GM19193 (cell line): ENCODE results near the gene SMIM21.

Experiments
- POLR2A ChIP-seq: IDR thresholded peaks from 4 replicates; pipeline ENCODE4 v1.6.1; 2011; ENCODE audit not compliant: insufficient read depth, insufficient read length; ENCODE audit errors: extremely low read depth

Gene SMIM21

GRCh38 chr18:75441896-75442295, 14.4 kb upstream of the SMIM21 start:
- no peak for TF ChIP-seq POLR2A

DNA sequence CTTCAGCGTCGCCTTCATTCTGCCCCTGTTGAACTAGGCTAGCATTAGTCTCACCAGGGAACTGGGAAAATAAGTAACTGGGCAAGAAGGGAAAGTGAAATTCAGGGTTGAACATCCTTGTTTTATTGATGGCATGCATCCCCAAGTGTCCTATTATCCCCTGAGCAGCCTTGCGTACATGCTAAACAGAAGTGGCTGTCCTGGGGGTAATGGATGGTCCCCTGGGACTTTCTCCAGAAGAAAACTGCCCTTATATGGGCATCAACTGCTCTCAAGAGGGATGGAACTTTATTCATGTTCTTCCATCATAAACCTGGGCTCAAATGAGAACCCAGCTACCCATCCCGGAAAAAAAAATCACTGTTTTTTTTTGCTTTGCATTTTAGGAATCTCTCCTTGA, 11.8 kb upstream of the SMIM21 start:
- no peak for TF ChIP-seq POLR2A

GRCh38 chr18:75438891-75439290, 11.4 kb upstream of the SMIM21 start:
- TF ChIP-seq POLR2A: no peak

DNA sequence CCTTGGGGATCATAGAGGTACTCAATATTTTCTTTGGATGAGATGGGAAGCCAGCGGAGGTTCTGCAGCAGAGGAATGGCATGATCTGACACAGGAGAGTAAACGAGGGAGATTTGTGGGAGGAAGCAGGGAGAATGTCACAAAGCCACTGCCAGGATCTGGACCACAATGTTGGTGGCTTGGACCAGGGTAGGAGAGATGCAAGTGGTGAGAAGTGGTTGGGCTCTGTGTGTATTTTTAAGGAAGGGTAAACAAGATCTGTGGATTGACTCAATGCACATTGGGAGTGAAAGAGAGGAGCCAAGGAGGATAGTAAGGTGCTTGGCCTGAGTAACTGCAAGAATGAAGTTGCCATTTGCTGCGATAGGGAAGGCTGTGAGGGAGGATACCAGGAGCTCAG, 10.5 kb upstream of the SMIM21 start:
- no peak for TF ChIP-seq POLR2A

- TF ChIP-seq POLR2A: no peak
Measured at GRCh38 chr18:75433098-75433497, 5.6 kb upstream of the SMIM21 start.

GRCh38 chr18:75429975-75430374, 2.5 kb upstream of the SMIM21 start:
- no peak for TF ChIP-seq POLR2A

DNA sequence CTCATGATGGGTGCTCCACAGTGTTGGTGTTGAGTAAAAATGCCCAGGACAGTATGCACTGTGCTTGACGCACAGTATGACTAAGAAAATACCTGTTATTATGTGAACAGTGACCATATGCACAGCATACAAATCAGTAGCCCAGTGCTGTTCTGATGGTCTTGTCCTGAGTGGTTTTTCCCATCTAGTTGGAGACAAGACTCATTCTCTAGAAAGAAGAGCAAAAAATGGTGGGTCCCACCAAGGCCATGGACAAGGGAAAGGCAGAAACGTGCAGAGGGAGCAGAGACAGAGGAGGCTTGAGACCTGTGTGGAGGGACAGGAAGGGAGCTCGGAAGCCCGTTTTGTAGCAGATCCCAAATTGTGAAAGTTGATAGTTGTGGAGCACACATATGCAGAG, 987 bp upstream of the SMIM21 start:
- no peak for TF ChIP-seq POLR2A

DNA sequence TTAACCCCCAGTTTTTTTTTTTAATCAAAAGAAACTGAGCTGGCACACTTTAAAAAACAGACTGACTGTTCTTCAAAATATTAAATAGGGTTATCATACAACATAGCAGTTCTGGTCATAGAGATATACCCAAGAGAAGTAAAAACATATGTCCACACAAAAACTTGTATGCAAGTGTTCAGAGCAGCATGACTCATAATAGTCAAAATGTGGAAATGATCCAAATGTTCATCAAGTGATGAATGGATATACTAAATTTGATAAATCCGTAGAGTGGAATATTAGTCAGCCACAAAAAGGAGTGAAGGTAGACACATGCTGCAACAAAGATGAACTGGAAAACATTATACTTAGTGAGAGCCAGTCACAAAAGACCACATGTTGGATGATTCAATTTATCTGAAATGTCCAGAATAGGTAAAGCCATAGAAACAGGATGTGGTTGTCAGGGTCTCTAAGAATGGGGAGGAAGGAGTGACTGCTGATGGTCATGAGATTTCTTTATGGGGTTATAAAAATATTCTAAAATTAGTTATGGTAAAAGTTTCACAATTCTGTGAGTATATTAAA, 5.1 kb downstream of the SMIM21 start:
- TF ChIP-seq POLR2A: no peak

- no peak for TF ChIP-seq POLR2A
Measured at GRCh38 chr18:75421656-75422055, 5.8 kb downstream of the SMIM21 start.

- TF ChIP-seq POLR2A: no peak
Measured at GRCh38 chr18:75418293-75419005, 9.1 kb downstream of the SMIM21 start.

DNA sequence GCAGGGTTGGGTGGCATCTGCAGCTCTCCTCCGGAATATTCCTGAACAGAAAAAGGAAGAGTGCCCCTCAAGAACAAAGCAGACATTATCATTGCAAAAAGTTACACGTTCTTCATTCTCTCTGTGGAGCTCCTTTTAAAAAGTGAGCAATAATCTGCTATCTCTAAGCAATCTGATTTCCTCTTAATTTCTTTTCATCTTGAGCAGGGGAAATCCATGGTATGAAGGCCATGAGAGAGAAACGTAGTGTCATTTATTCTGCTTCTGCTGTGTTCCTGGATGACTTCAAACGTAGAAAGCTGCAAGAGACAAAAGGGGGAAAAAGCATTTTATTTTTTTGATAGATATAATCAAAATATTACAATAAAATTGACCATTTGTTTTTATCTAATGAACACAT, 16.9 kb downstream of the SMIM21 start:
- no peak for TF ChIP-seq POLR2A

DNA sequence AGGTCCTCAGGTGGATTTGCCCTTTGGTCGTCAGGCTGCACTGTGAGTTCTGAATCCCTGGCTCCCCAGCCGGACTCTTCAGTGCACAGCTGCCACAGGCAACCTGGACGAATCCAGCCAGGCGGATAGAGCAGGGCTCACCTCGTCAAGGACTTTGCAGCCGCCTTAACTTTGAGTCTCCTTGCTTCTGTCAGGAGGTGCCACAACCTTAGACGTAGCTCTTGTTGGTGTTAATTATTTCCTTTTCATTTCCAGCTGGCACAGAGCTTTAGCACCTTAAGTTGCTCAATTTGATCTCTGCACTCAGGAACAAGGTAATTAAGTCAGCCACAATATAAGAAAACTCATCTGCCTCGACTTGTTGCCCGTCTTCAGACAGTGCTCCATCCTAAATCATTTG, 17.7 kb downstream of the SMIM21 start:
- TF ChIP-seq POLR2A: no peak

DNA sequence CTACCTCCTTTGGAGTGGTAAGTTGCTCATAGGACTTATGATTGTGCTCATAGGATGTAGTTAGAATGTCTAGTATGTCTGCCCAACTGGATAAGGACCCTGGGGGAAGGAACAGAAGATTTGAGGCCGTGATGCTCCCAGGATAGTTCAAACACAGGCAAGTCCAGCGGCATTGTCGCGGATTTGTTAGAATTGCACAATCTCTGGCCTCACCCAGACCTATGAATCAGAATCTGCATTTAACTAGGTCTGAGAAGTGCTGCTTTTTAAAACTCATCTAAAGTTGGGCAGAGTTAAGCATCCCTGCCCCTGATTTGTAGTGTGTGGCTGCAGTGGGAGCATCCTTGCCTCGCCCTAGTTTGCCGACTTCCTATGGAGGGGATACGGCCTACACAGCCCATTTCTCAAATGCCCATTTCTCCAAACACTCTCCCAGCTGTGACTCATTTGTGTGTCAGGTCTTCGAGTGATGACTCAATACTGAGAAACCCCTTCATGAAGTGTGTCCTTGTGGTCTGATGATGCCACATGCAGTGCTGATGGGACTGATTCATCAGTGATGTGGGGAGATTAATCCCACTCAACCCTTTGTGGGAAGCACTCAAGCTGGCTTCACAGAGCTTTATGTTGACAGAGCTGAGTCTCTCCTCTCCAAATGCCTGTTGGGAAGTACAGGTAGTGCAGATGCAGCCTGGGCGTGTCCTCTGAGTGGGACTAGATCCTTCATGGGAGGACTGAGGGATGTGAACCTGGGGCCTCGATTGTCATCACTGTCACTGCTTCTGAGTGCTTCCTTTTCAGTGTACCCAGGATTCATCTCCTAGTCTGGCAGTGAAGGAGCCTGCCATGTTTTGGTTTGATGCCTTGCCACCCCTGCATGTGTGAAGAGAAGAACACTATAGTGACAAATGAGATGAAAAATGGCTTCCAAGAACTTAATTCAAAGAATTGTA, 18.7 kb downstream of the SMIM21 start:
- no peak for TF ChIP-seq POLR2A

- no peak for TF ChIP-seq POLR2A
Measured at GRCh38 chr18:75407468-75408437, 19.8 kb downstream of the SMIM21 start.
